HG03097 (cell line): Measurements from ENCODE around the gene AFAP1L1.

Experiments
- ATAC-seq: cut with Tn5 transposase; IDR thresholded peaks from one replicate; pipeline ENCODE4 v1.9.1; 2021; ENCODE audit not compliant: unreplicated experiment, low FRiP score

The AFAP1L1 gene

GRCh38 chr5:149310947-149311658 lies 39.4 kb downstream of the AFAP1L1 start:
- no peak for ATAC-seq

GRCh38 chr5:149313151-149313841 lies 41.6 kb downstream of the AFAP1L1 start:
- no peak for ATAC-seq

GRCh38 chr5:149314571-149315111 lies 43.0 kb downstream of the AFAP1L1 start:
- no peak for ATAC-seq

- ATAC-seq: no peak
Measured at GRCh38 chr5:149315753-149316152, 44.1 kb downstream of the AFAP1L1 start.

DNA sequence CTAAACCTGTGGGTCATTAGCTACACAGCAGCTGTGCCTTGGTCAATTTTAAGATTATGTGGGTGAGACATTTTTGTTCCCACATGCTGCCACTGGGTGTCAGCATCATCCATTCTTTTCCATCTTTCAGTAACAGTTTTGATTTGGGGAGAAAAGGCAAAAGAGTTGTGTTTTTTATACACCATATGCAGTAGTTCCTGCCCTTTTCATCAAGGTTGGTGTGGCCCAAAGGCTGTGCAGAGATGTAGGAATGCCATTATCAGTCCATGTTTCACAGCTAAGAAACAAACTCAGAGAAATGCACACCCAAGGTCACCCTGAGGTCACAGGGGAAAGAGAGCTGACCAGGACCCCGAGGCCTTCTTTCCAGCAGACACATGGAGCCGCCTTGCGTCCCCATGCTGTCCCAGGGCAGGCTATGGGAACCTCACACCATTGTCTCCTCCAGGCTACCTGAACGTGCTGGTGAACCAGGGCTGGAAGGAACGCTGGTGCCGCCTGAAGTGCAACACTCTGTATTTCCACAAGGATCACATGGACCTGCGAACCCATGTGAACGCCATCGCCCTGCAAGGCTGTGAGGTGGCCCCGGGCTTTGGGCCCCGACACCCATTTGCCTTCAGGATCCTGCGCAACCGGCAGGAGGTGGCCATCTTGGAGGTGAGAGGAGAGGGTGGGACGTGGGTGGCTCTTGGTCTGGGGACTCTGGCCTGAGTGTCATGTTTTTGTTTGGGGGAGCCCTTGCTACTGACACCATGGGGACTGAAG lies 45.8 kb downstream of the AFAP1L1 start:
- no peak for ATAC-seq

GRCh38 chr5:149319174-149319573 lies 47.5 kb downstream of the AFAP1L1 start:
- no peak for ATAC-seq

GRCh38 chr5:149320791-149321330 lies 49.2 kb downstream of the AFAP1L1 start:
- no peak for ATAC-seq

DNA sequence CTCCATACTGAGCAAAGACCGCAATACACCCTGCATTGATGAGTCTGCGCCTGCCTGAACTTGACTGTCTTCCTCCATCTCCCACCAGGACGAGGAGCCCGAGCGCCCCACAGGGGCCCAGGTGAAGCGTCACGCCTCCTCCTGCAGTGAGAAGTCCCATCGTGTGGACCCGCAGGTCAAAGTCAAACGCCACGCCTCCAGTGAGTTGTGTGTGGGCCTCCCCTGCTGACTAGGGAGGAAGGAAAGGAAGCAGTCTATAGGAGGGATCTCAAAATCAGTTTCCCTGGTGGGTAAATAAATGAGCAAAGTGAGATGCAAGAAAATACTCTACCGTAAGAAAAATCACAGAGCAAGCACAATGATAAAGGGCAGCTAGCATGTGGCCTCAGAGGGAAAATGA lies 50.9 kb downstream of the AFAP1L1 start:
- ATAC-seq: no peak

DNA sequence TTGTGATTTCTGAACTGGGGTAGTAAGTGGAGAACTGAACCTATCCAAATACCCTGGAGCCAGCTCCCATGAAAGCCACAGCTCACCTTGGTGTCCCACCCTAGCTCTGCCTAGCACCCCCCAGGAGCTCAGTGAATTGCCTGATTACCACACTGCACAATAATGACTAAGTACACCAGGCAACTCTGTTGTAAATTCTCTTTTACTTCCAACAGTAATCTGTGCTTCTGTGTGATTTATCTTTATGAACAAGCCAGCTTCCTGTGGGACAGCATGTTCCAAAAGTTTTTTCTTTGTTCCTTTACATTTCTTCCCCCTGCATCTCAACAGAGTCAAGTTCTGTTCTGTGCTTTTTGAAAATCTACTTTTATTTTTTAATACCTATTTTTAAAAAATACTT lies 51.6 kb downstream of the AFAP1L1 start:
- ATAC-seq: no peak

DNA sequence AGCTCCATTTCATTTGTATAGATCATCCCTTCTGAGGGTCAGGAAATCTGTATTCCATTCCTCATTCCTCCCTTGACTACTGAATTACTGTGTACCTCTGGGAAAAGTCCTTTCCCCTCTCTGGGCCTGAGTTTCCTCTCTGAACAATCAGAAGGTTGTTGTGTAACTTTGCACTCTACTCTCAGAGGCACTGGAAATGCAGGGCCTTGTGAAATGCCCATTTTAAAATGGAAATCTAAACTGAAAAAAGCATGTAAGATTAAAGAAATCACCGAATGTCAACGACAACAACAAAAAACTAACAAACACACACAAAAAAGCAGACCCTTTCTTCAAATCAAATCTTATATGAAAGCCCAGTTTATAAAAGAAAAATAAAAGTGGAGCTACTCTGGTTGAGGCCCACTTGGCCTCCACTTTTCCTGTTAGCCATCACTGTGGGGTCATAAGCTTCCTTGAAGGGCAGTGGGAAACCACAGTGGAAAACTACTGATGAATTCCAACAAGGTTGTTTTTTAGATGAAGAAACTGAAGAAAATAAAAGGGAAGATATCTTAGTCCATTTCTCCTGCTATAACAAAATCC lies 52.1 kb downstream of the AFAP1L1 start:
- no peak for ATAC-seq

DNA sequence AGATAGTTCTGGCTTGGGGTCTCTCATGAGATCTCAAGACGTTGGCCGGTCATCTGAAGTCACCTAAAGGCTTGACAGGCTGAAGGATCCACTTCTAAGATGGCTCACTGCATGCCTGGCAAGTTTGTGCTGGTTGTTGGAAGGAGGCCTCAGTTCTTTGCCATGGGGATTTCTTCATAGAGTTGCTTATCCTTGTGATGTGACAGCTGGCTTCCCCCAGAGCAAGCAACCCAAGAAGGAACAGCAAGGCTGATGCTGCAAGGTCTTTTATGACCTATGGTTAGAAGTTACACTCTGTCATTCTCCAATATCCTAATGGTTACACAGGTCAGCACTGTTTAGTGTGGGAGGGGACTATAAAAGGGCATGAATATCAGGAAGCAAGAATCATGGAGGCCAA lies 53.0 kb downstream of the AFAP1L1 start:
- no peak for ATAC-seq

DNA sequence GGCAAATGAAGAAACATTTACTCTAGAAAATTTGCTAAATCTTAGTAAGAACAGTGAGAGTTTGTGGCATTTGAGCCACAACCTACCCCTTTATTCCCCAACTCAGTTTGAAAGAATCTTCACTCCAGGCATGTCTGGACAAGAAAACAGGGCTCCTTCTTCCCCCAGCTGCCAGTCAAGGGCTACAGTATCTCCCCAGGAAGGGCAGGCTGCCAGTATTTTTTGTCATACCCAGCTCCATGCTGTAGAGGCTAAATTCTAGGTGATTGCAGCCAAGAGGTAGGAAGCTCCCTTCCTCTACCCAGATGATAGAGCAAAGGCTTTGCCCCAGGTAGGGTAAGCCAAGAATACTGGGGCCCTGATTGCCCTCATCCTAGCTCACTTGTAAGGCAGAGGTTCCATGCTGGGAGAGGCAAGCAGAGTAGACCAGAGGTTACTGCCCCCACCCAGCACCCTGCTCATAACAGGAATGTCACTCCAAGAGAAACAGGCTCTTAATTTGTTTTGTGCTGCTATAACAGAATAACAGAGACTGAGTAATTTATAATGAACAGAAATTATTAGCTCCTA lies 53.6 kb downstream of the AFAP1L1 start:
- no peak for ATAC-seq

DNA sequence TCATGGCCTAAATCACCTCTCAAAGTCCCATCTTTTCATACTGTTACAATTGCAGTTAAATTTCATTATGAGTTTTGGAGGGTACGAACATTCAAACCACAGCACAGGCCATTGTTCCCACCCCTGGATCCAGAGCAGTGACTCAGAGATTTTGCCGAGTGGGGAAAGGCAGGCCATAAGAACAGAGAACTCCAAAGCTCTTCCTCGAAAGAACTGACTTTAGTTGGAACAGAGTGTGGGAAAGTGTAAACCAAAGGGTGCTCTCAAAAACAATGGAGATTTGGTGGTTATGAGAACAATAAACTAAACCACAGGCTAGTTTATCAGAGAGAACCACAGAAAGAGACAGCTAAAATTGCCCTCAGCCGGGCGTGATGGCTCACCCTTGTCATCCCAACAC lies 54.2 kb downstream of the AFAP1L1 start:
- ATAC-seq: no peak

GRCh38 chr5:149326611-149327010 lies 55.0 kb downstream of the AFAP1L1 start:
- no peak for ATAC-seq

DNA sequence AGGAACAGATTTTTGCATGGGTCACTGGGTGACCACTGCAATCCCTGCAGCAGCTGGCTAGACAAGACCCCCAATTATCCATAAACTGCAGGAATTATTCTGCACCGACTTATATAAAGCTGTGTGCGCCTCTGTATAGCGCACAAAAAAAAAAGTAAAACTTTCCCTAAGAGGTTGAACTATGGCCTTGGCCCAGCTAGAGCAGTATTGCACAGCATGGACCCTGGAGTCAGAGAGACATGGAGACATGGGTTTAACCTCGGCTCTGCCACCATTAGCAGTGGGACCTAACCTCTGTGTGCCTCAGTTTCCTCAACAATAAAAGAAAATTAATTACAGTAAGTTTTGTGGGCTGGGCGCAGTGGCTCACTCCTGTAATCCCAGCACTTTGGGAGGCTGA lies 56.5 kb downstream of the AFAP1L1 start:
- ATAC-seq: no peak

DNA sequence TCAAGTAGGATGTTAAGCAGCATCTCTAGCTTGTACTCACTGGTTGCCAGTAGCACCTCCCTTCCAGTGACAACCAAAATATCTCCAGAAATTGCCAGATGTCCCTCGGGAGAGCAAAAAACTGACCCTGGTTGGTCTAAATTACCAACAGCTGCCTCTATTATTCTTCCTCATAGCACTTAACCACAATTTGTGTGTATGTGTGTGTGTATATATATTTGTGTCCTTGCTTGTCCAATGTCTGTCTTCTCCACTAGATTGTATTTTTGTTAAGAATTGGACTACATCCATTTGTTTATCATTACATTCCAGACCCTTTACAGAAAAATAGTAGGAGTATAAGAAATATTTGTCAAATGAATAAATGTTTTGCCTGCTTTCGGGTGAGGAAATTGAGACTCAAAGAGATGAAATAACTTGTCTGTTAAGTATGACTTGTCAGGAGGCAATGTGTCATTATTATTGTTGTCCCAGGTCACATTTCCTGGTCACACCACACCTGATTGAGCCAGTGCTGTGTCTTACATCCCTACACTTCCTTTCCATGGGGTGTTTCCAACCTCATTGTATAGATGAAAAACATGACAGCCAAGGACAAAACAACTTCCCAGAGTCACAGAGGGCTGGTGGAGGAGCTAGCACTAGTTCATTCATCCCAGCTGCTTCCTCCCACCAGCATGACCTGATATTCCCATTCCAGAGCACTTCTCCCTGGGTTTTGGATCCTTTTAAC lies 62.2 kb downstream of the AFAP1L1 start:
- ATAC-seq: no peak

DNA sequence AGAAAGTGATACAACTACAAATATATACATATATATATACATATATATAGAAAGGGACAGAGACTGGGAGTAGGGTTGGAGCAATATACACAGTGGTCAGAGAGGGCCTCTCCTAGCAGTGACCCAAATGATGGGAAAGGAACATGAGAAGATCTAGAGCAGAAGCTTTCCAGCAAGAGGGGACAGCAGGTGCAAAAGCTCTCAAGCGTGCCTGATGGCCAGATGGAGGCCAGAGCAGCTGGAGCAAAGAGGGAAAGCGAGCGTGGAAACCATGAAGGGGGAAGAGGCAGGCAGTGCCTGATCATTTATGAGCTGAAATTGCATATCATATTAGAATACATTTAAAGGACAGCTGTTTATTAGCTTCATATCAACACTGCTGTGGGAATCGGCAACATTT lies 66.1 kb downstream of the AFAP1L1 start:
- no peak for ATAC-seq

DNA sequence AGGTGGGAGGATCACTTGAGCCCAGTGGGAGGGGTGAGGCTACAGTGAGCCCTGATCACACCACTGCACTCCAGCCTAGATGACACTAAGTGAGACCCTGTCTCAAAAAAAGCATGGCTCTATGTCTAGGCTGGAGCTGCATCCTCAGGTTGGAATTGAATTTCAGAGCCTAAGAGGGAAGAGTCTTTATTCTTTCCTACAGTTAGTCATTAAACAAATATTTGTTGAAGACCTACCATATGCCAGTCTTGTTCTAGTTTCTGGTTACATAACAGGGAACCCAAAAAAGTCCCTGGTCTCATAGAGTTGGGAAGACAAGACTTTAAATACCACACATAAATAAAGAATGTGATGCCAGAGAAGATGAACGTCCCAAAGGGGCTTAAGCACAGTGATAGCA lies 66.7 kb downstream of the AFAP1L1 start:
- no peak for ATAC-seq

DNA sequence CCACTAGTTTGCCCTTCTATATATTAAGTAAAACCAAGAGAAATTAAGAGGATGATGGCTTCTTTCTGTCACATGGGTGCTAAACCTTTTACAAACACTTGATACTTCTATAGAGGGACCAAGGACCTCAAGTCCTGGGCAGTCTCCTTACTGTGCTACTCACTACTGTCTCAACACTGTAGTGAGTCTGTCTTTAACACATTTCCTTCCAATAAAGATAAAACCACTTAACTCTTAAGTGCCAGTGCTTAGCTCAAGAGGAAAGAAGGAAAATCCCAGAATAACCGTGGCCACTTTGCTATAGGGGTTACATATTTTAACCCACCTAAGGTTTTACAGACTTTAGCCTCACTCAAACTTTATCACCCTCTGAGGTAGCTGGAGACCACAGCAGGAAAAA lies 69.3 kb downstream of the AFAP1L1 start:
- no peak for ATAC-seq

- no peak for ATAC-seq
Measured at GRCh38 chr5:149341876-149342275, 70.2 kb downstream of the AFAP1L1 start.
